NCI-H1417 (cell line): Measurements from ENCODE around the gene CD36.

Experiments used
- DNase-seq, 3 experiments: peaks; one replicate each; lab custom pipeline; 2025; lab: John Stamatoyannopoulos, UW

CD36 gene

GRCh38 chr7:80637911-80638765 is at the start of gene CD36:
Gene CD36, plus strand, starts transcription at chr7:80638642. Its CDS starts 8,099 bp downstream, at chr7:80646741.
- DNase-seq, result no peak

GRCh38 chr7:80589631-80590030 is 48.8 kb upstream of the CD36 start:
- no peak for DNase-seq

- no peak for DNase-seq
Observed at GRCh38 chr7:80591654-80592053, 46.8 kb upstream of the CD36 start.

DNA sequence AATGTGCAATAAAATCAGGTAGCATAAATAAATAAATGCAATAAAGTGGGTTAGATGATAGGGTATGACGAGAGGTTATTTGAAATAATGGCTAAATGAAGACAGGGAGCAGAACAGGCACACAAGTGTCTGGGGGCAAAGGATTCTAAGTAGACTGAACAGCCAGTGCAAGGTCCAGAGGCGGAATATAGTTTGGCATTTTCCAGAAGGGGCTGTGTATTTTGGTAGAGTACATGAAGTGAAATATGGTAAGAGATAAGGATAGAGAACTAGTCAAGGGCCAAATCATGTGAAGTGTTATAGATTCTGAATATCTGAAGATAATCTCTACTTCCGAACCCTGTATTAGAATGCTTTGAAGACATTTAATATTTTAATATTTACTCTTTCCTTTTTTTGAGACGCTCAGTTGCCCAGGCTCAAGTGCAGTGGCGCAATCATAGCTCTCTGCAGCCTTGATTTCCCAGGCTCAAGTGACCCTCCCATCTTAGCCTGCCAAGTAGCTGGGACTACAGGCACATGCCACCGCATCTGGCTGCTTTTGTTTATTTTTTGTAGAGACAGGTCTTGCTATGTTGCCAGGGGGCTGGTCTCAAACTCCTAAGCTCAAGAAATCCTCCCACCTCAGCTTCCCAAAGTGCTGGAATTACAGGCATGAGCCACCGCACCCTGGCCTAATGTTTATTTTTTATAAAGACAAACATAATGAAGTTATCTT is 44.4 kb upstream of the CD36 start:
- no peak for DNase-seq

DNA sequence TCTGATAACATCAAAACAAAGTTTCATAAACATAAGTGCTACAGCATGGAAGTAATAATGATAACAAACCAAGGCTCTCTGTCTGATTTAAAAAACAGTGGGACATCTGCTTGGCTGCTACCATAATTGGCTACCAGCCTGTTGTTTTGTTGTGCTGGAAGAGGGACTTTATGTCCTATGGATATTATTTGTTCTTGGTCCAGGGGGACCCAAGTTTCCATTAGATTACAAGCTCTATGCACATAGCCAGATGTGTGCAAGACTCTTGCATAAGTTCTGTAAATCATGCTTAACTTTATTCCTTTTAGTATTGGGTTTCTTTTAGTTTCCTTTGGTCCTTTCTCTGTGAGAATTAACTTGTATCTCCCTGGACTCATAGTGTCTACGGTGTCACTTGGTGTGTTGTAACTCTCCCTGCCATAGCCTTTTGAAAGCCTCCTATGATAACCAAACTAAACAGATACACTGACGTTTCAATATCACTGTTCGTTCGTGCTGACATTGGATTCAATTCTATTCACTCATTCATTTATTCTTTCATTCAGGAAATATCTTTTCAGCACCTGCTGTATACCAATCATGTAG is 41.4 kb upstream of the CD36 start:
- no peak for DNase-seq

- DNase-seq, result no peak
Observed at GRCh38 chr7:80597875-80598274, 40.6 kb upstream of the CD36 start.

DNA sequence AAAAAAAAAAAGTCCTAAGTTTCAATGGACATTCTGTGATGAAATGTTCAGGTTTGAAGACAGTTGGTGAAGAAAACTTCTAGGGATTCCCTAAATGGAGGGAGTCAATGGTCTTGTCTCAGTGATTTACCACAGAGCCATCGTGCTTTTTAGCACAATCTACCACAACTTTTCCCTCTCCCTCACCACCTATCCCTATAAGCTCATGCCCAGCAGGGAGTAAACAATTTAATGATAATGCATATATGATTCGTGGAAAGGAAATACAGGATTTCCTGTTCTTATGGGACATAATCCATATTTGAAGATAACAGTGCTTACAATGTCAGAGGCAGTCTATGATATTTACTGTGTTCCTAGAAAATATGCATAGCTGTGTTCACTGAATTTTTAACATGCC is 38.4 kb upstream of the CD36 start:
- DNase-seq, result no peak

GRCh38 chr7:80601999-80602398 is 36.4 kb upstream of the CD36 start:
- no peak for DNase-seq

GRCh38 chr7:80603940-80604339 is 34.5 kb upstream of the CD36 start:
- DNase-seq, result peak in 2 of 3 experiments; percentile 16 to 41

DNA sequence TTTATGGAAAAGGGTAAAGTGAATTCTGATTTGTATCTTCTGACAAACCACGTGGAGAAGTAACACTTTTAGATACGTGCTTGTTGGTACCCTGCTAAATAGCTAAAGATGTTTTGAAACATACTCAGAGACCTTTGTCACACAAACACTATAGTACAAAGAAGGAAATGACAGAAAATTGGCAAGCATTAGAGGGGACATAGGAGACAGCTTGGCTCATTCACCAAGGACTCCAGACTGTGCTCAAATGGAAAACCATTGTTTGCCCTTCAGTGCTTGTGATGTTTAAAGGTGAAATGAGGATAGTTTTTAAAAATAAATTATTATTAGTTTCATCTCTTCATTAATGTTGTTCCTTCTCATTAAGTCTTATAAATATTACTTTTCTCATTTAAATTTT is 34.0 kb upstream of the CD36 start:
- DNase-seq, result no peak

DNA sequence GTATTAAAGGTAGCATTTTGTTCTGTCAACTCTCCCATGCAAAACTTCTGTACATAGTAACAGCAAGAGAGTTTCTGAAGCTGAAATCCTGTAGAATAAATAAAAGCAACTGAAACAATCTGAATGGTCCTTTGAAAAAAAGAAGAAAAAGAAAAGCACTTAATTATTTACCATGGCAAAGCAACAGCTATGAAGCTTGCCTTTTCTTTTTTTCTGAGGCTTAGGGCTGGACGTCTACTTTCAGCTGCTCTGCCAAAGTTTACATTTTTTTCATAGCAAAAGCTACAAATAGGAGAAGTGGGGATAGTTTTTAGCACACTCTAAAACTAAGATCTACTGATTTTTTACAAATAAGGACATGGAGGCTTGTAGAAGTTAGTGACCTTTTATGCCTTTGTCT is 31.3 kb upstream of the CD36 start:
- no peak for DNase-seq

DNA sequence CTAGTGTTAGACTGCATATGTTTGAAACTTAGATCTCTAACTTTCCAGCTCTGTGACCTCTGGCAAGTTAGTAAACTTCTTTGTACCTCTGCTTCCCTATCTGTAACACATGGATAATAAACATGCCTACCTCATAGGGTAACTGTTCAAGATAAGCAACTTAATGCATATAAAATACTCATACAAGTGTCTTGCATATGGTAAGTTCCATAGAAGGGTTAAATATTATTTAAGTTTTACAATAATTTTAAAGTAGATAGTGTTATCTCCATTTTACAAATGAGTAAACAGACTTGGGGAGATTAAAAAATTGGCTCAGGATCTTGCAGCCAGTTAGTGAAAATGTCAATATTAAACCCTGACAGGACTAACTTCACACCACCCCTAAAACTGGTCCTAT is 30.1 kb upstream of the CD36 start:
- no peak for DNase-seq

DNA sequence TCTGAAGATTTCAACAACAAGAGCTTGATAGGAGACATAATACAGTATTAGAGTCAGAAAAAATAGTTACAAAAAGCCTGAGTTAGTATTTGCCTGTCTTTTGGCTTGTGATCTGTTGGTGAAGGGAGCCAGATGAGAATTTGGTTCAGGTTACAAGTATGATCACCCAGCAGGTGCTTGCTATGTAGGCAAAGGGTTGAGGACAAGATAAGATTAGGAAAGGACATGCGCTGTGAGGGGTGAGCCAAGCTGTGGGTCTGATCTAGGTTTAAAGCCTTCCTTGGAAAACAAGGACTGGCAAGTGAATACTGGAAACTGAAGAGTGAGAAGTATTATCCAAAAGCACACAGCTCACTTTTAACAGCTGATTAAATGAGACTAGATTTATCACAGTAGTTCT is 28.7 kb upstream of the CD36 start:
- no peak for DNase-seq

GRCh38 chr7:80611353-80611752 is 27.1 kb upstream of the CD36 start:
- no peak for DNase-seq

- DNase-seq, result peak in 2 of 3 experiments; percentile 55 to 67
Observed at GRCh38 chr7:80611779-80612178, 26.7 kb upstream of the CD36 start.

- DNase-seq, result no peak
Observed at GRCh38 chr7:80612880-80613279, 25.6 kb upstream of the CD36 start.

DNA sequence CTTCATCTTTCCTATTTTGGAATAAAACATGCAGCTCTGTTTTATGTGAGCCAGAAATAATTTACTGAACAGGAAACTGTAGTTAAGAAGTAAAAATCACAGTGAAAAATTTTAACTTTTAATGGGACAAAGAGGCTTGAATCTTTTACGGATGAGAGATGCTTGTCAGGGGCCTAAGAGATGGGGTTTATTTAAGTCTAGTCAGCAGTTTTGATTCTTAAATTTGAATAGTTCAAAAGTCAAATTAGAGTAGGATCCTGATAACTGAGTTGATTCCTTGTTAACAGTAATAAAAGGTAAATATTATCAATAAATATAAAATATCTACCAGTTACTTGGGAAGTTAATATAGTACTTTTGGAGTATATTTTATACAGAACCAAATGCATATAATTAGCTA is 24.9 kb upstream of the CD36 start:
- DNase-seq, result no peak

DNA sequence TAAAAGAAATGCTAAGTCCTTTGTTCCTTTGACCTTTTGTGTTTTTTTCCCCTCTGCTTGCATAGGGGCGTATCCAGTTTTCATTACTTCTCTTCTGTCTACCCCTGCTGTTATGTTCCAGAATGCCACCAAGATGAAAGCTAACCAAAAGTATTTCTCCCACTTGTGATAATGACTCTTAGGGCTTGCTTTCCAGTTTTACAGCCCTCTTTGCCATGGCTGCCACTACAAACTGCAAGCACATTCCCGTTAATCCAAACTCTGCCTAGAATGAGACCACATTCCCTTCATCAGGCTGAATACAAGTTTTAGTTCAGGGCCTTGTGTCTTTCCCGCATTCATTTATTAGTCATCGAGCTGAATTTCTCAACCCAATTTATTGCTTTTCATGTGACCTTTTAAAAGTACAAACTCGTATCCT is 23.6 kb upstream of the CD36 start:
- DNase-seq, result no peak

DNA sequence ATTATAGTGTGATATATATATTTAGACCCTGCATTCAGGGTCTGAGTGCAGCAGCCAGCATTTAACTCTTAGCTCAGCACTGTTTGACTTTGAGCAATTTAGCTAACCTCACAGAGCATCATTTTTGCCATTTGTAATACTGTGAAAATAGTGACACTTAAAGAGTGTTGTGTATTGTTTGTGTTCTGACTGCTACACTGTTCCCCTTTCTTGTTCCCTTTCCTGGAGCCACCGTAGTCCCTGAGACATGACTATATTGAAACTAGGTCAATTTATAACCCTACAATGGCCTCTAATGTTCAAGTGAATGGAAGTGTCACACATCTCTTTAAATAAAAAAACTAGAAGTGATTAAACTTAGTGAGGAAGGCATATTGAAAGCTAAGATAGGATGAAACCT is 20.3 kb upstream of the CD36 start:
- DNase-seq, result no peak

- no peak for DNase-seq
Observed at GRCh38 chr7:80619741-80620140, 18.7 kb upstream of the CD36 start.

GRCh38 chr7:80622541-80622940 is 15.9 kb upstream of the CD36 start:
- DNase-seq, result no peak

DNA sequence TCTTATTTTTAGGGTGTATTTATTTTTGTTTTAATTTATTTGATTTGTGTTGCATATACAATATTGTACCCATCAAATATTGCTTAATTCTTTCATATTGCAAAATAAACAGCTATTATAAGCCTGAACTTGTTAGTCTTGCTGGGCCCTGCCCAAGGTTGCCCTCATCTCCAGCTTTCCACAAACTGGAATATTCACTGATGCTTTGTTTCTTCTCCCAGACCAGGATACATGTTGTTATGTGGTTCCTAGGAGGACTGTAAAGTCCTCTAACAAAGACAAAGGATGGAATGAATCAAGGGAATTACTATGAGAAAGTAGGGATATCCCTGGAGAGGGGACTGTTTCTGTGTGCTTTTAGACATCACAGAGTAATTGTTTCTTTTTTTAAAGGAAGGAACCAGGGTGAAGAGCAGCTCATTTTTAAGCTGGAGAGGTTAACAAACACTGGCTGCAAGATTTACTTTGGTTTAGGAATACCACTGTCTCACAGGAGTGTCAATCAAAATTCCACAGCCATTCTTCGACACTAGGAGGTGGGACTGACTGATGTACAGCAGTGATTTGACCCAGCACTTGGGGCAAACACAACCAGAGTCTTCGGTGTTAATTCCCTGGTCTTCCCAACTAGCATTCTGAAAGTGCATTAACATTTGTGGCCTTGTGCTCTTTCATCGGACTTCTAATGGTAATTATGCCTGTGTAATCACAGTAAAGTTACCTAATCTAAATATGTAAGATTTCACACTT is 14.8 kb upstream of the CD36 start:
- DNase-seq, result no peak
